GM21737 (cell line): ENCODE results near the gene OBP2B.
"Not testable (repeated sequence)": the region's sequence is repeated elsewhere in the genome, so short reads cannot be mapped to it uniquely, and the experiment has no call there.

Experiments
- ATAC-seq: cut with Tn5 transposase; IDR thresholded peaks from one replicate; pipeline ENCODE4 v1.9.1; 2021; ENCODE audit warnings: mild to moderate bottlenecking, moderate library complexity; ENCODE audit not compliant: unreplicated experiment

OBP2B gene

GRCh38 chr9:133238851-133239532 is 29.9 kb upstream of the OBP2B start:
- ATAC-seq = no peak

GRCh38 chr9:133238272-133238850 is 29.3 kb upstream of the OBP2B start:
- no peak for ATAC-seq

GRCh38 chr9:133237035-133237731 is 28.1 kb upstream of the OBP2B start:
- no peak for ATAC-seq

- ATAC-seq = not testable (repeated sequence)
Measured at GRCh38 chr9:133236291-133237034, 27.4 kb upstream of the OBP2B start.

GRCh38 chr9:133235549-133236222 is 26.6 kb upstream of the OBP2B start:
- no peak for ATAC-seq

GRCh38 chr9:133234577-133235322 is 25.7 kb upstream of the OBP2B start:
- ATAC-seq = no peak

GRCh38 chr9:133233681-133234432 is 24.8 kb upstream of the OBP2B start:
- ATAC-seq = no peak

GRCh38 chr9:133231934-133232568 is 23.0 kb upstream of the OBP2B start:
- not testable (repeated sequence) for ATAC-seq

GRCh38 chr9:133230514-133230913 is 21.5 kb upstream of the OBP2B start:
- not testable (repeated sequence) for ATAC-seq

- ATAC-seq = no peak
Measured at GRCh38 chr9:133230093-133230492, 21.0 kb upstream of the OBP2B start.

- not testable (repeated sequence) for ATAC-seq
Measured at GRCh38 chr9:133228474-133229193, 19.6 kb upstream of the OBP2B start.

- ATAC-seq = not testable (repeated sequence)
Measured at GRCh38 chr9:133227996-133228395, 18.9 kb upstream of the OBP2B start.

GRCh38 chr9:133227242-133227860 is 18.3 kb upstream of the OBP2B start:
- no peak for ATAC-seq

- no peak for ATAC-seq
Measured at GRCh38 chr9:133226219-133227171, 17.4 kb upstream of the OBP2B start.

- no peak for ATAC-seq
Measured at GRCh38 chr9:133225171-133226011, 16.3 kb upstream of the OBP2B start.

- ATAC-seq = no peak
Measured at GRCh38 chr9:133224762-133225161, 15.7 kb upstream of the OBP2B start.
